GM21367 (cell line): Measurements from ENCODE around the gene RINL.

ENCODE experiments used
- ATAC-seq: cut with Tn5 transposase; IDR thresholded peaks from one replicate; pipeline ENCODE4 v1.9.1; 2021; ENCODE audit not compliant: unreplicated experiment

RINL gene

GRCh38 chr19:38850436-38850975 lies 27.6 kb downstream of the RINL start:
- ATAC-seq: peak; percentile 55

GRCh38 chr19:38849860-38850435 lies 28.1 kb downstream of the RINL start, which contains the start of gene HNRNPL:
Gene HNRNPL, minus strand, starts transcription at chr19:38849986. Its CDS starts 20 bp downstream, at chr19:38849966.
- ATAC-seq: peak; percentile 35

- ATAC-seq: peak; percentile 14
Measured at GRCh38 chr19:38849147-38849859, 28.8 kb downstream of the RINL start.

DNA sequence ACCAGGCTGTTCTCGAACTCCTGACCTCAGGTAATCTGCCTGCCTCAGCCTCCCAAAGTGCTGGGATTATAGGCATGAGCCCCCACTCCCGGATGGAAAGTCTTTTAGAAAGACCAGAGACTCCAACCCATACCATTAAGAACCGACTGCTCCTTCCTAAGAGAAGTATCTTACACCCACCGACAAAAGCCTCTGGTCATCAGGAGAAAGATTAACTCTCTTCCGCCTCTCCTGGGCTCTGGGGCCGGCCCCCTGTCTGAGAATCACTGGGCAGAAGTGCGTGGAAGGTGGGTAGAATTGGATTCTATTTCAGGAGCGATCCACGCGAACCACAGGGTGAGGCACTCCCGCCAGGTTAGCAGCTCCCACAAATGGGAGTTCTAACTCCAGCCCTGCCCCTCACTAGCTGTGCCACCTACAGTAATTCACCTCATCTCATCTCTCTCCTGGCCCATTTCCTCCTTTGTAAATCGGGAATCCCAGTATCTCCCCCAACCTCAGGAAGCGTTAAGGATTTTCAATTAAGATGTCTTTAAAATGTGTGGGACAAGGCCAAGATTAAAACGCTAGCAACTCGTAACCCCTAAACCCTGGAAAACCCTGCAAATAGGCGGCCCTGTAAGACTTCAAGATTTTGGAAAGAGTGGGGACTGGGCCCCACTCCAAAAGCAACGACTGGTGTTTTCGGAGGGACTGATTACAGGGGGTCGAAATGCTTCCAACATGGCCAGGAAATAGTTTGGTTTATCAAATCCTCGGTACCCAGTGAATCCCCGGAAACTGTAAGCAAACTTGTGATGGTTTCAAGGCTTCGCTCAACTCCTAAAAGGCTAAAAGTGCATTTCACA lies 29.6 kb downstream of the RINL start:
- no peak for ATAC-seq

DNA sequence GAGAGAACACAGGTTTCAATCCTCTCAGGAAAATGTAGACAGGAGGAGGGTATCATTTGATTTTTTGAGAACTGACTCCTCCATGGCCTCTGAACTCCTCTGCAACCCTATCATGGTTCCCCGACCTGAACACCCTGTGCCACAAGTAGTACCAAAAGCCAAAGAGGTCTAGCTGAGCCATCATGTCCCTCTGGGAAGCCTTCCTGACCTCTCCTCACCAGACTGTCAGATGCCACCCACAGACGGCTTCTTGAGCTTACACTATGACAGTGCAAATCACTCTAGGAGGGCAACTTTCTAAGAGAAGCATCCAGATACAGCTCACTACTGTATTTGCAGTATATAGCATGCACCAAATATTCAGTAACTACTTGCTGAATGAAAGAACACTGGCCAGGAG lies 32.0 kb downstream of the RINL start:
- ATAC-seq: no peak

GRCh38 chr19:38845374-38846024 lies 32.6 kb downstream of the RINL start:
- ATAC-seq: no peak

DNA sequence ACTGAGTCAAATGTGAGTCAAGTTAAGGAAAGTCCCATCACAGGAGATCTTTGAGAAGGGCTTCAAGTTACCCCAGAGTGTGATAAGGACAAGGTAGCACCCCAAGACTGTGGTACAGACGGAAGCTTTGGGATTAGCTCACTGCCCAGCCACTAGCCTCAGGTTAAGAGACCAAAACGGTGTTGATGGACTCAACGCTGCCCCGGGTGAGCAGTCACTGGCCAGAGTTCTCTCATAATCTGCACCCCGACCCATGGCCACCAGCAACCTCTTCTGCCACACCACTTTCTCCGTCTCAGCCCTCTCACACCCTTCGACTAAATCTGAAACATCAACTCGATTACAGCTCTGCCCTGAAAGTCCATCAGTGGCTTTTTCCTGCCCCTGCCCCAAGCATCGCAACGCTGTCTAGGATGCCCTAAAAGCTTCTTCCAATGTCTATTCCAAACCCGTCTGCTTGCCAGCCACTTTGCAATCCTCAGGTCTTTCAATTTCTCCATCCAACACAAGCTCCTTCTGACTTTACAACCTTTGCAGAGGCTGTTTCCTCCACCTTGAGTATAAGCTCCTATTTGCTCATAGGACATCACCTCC lies 33.9 kb downstream of the RINL start:
- no peak for ATAC-seq

DNA sequence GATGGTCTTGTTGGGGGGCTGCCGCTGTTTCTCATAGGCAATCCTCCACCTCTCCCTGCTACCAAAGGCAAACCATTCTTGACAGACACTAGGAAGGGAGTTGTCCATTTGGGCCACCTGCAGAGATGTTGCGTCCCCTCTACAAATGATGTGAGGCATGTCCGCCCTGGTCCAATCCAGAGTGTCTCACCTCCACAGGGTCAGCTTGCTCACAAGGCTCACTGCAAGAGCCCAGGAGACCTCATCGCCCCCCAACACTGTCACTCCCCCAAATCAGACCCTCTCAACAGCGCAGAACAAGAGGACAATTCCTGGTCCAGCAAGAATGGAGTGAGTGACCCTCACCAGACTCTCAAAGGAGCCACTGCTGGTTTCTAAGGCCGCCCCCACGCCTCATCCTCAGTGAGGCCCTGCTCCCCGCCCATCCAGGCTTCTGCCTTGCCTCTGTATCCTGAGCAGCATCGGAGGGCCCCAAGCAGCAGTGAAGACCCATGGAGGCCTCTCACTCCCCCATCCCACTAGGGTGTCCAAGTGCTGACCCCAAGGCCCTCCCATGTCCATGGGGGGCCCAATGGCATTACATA lies 34.8 kb downstream of the RINL start:
- no peak for ATAC-seq

DNA sequence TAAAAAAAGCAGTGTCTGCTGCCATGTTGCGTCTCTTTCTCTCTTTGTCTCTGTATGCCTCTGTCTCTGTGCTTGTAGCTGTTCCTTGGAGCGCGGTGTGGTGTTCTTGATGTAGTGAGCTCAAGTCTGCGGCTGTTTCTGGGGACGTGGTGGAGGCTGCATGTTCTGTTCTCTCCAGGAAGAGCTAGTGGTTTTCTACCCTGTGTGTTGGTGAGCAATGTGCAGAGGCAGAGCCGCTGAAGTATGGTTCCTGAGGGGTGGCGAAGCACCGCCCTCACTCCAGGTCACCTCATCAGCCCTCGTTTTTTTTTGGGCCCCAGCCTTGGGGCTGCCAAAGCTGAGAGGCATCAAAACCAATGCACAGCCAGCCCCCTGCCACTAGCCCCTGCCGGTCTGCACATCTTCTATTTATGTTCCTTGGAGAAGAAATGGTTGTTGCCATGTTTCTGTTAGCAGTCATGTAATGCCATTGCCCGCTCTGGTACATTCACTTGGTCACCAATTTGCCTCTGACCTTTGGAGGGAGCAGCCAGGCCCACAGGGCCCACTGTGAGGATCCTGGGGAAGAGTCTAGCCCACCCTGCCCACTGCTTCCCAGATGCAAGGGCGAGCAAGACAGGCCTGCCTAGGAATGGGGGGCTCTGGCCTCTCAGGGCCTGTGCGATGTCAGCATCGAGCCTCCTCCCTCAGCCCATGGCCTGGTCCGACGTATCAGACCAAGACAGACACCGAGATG lies 35.5 kb downstream of the RINL start:
- ATAC-seq: no peak

GRCh38 chr19:38841787-38842438 lies 36.2 kb downstream of the RINL start:
- no peak for ATAC-seq

DNA sequence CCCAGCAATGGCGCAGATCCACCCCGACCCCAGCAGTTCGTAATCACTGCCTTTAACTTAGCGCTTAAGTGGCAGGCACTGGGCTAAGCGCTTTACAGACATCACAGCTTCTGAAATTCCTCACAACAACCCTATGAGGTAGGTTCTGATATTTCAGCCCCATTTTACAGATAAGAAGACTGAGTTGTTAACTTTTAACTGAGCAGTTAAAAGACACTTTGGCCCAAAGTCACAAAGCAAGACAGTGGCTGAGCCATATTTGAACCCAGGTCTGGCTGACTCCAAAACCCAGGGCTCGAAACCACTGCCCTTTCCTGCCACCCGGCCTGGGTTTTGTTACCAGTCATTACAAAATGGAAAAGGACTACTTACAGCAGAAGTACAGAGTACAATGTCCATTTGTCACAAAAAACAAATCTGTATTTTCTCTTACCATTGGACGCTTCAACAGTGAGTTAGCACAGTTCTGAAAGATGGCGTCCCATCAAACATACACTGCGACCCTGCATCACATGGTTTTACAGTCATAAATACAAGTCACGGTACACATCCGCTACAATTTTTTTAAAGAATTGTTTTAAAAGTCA lies 36.8 kb downstream of the RINL start:
- ATAC-seq: no peak

DNA sequence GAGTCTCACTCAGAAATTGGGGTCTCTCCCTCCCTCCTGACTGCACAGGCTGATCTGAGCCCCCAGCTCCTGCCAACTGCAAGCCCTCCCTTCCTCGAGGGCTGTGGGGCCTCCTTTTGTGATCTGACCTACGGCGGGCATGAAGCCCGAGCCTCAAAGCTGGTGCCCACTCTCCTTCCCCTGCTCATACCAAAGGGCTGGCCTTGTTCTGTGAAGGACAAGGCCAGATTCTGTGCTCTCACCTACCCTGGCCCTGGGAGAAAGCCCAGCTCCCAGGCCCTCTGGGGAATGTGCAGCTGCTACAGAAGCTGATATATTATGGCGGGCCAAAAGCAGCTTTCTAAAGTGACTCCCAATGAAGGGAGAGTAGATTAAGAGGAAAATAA lies 37.5 kb downstream of the RINL start:
- ATAC-seq: no peak

GRCh38 chr19:38839816-38840582 lies 38.1 kb downstream of the RINL start:
- ATAC-seq: no peak

DNA sequence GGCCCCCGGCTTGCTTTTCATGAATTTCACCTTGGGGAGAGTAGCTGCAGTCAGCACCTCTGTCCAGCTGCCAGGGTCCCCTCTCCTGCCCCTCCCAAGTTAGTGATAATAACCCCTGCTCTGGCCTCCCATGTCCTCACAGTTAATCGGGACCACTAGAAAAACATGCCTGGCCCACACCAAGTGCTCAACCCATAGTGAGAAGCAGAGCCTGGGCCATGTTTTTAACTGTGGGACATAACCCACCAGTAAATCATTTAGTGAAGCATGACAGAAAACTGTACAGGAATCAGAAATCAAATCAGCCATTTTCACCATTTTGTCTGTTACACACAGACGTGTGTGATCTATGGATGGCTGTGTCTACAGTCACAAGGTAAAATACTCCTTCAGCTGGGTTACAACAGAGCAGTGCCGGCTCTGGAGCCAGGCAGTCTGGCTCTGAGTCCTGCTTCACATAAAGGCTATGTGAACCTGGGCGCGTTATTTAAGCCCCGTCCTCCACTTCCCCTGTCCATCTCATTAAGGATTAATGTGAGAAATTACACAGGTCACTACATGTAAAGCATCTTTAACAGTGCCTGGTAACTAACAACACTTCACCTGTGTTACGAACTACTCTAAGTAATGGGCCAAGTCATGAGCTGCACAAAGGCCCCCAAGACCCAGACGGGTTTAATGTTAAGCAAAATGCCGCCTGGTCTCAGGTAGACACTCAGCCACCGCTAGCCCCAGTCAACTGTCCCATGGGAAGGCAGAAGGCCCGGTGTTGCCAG lies 38.9 kb downstream of the RINL start:
- ATAC-seq: no peak

- ATAC-seq: no peak
Measured at GRCh38 chr19:38838208-38838985, 39.7 kb downstream of the RINL start.

DNA sequence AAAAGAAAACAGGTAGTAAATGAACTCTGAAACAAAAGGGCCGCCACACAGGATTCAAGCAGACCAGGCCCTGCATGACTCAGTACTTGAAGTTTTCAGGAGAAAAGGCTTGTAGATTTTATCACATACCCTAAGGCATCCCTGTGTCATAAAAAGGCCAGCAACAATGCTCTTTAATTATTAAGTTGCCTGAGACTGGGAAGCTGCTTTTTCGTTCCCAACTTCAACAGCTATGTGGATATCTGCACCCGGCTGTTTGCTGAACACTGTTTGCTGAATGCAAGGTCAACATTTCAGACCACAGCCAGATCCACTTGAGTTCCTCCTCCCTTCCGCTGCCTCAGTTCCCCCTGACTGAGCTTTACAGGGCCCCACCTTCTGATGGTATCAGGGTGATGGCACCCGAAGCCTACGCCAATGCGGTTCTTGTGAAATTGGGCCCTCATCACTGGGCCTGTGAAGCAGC lies 40.4 kb downstream of the RINL start:
- no peak for ATAC-seq
